Right cardiac atrium (tissue), 5 donors: Measurements from ENCODE around the gene PCBP3. TPM values are rescaled to one million over a fixed set of nuclear protein-coding genes. Genes with fewer than 3 reads are reported as not detected.

Experiments used
- ATAC-seq, 2 donors: fragments of 200-7000 bp; cut with Tn5 transposase; one replicate each; pipeline versions ENCODE4 v1.8.0 to v1.9.1; 2020; ENCODE audit warnings: moderate library complexity in 2 of 2, mild to moderate bottlenecking in 1 of 2
- DNase-seq, 3 donors: peaks; one replicate each; pipeline ENCODE4 v3.0.0-alpha.2; 2020
- H3K27ac ChIP-seq: one replicate; pipeline ENCODE4 v1.5.1; 2013; ENCODE audit warnings: mild to moderate bottlenecking, low read length, control low read depth, moderate library complexity
- H3K27me3 ChIP-seq: one replicate; pipeline ENCODE4 v1.6.1; 2013; ENCODE audit not compliant: control insufficient read depth, insufficient read depth
- H3K4me1 ChIP-seq: one replicate; pipeline ENCODE4 v1.6.1; 2013; ENCODE audit warnings: low read length; ENCODE audit not compliant: control insufficient read depth, insufficient read depth
- H3K4me3 ChIP-seq: one replicate; pipeline ENCODE4 v1.5.1; 2013; ENCODE audit warnings: low read length, control low read depth
- H3K9me3 ChIP-seq: one replicate; pipeline ENCODE4 v1.6.1; 2013; ENCODE audit warnings: low read length; ENCODE audit not compliant: control insufficient read depth
- WGBS: extraction: QIAGEN DNeasy Blood & Tissue Kit; methylation state at CpG from one replicate; pipeline ENCODE4 v1.1.7; 2013; 5-methylcytosine and 5-hydroxymethylcytosine counted together
- intact Hi-C, 4 donors: fragments of 100-400 bp; cut with DNase I; formaldehyde crosslinking; loops; one replicate each; pipeline versions ENCODE4 v1.11.0 to v1.14.0; 2022 to 2023
- polyA plus RNA-seq: library from polyadenylated mRNA; stranded (reverse); fragments of 200-250 nt; gene quantifications from one replicate; pipeline ENCODE4 v1.2.3, GENCODE V29; 2013
- total RNA-seq, 4 donors: library from RNA; stranded (reverse); fragmentation: NEBNext Ultra II Directional; extraction: Animal tissue kit (Norgen Biotek cat#: 25700); gene quantifications; one replicate each; pipeline ENCODE4 v1.2.1, GENCODE V29; 2021
- donor health status: healthy with polysubstance abuse.
- donor health status: DM: no; HTN: yes; CAD: no.
- donor health status: DM: no; HTN: no; CAD: no.
- donor health status: DM: no; HTN: yes; CAD: no; lungs with severe emphysema.
- donor health status: DM: yes; HTN: yes; CAD: no.

Gene PCBP3
- total and polyA plus RNA-seq, 5 donors = 1.2 to 4.9 (median 3.4) TPM

DNA sequence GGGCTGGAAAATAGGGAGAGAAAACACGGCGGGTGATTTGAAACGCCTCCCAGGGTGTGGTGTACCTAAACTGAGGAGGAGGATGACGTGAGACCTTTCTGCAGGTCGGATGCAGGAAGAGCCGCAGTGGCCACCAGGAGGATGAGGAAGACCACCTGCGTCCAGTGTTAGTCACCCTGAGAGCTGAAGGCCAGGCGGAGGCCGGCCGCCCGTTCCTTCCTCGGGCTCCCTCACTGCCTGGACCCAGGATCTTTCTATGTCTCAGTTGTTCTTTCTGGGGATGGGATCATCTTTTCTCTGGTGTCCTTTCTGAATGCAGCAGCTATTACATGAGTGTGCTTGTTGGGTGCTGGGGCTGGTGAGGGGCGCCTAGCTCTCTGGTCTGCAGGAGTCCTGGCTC lies 263.3 kb downstream of the PCBP3 start:
- H3K9me3 ChIP-seq = no peaks in the 10 kb centered on the region
- no peak overlapping the region for H3K27ac ChIP-seq
- no peaks in the 10 kb centered on the region for H3K27me3 ChIP-seq
- ATAC-seq (no peak), DNase-seq (peak in 1 of 3 donors; percentile 13)
- intact Hi-C loops = no loop called here
- no peak overlapping the region for H3K4me3 ChIP-seq
- H3K4me1 ChIP-seq = no peaks in the 10 kb centered on the region
- 94% methylated on average over 13 of the region's 13 CpGs for WGBS

DNA sequence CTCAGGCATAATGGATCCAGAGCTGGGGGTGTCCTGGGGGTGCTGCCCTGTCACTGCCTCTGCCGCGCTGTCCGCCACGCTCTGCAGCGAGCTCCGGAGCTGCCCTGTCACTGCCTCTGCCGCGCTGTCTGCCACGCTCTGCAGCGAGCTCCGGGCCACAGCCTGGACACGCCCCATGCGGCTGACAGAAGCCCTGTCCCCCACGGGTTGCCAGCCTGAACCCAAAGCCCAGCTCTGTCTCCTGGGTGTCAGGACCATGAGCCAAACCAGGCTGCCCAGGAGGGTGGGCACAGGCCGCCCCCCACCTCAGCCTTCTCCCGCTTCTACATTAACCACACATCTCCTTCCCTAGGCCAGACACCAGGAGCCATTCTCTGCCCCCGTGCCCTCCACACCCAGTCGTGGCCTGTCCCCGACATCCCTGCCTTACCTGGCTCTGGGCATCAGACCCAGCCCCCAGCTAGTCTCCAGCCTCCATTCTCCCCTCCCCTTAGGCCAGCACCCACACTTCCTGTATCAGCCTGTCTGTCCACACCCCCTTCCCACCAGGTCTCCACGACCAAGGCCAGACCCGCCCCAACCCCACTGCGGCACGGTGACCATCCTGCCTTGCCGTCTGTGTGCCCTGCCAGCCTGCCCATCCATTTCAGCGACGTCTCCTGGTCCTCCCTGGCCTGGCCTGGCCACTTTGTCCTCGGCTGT lies 265.2 kb downstream of the PCBP3 start:
- Histone ChIP-seq H3K27me3 (no peaks in the 10 kb centered on the region), H3K9me3 (no peaks in the 10 kb centered on the region), H3K4me3 (no peak overlapping the region), H3K4me1 (no peaks in the 10 kb centered on the region), H3K27ac (no peak overlapping the region)
- no peak for ATAC-seq
- peak in 2 of 3 donors; percentile 15 to 36 for DNase-seq
- intact Hi-C loops = no loop called here
- 88% methylated on average over 27 of the region's 27 CpGs for WGBS

DNA sequence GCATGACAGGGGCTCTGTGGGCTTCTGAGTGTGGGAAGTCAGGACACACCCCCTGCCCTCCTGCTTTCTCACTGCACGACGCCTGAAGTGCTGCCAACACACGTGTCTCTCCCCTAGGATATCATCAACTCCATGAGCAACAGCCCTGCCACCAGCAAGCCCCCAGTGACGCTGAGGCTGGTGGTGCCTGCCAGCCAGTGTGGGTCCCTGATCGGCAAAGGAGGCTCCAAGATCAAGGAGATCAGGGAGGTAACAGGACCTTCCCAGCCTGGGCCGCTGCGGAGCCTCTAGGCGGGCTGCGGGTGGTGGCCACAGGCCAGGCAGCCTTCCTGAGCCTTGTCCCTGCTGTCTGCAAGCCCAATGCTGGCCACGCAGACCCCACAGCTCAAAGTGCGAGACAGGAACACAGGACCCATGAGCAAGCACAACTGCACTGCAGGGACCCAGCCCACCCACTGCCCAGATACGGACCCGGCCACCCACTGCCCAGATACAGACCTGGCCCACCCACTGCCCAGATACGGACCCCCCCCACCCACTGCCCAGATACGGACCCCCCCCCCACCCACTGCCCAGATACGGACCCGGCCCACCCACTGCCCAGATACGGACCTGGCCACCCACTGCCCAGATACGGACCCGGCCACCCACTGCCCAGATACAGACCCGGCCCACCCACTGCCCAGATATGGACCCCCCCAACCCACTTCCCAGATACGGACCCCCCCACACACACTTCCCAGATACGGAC lies 265.9 kb downstream of the PCBP3 start:
- Histone ChIP-seq H3K27ac (no peak overlapping the region), H3K27me3 (no peaks in the 10 kb centered on the region), H3K4me1 (no peaks in the 10 kb centered on the region), H3K4me3 (no peak overlapping the region), H3K9me3 (no peaks in the 10 kb centered on the region)
- ATAC-seq = no peak
- intact Hi-C loops = no loop called here
- peak in 2 of 3 donors; percentile 33 to 43 for DNase-seq
- whole genome bisulfite sequencing = 73% methylated on average over 23 of the region's 23 CpGs

DNA sequence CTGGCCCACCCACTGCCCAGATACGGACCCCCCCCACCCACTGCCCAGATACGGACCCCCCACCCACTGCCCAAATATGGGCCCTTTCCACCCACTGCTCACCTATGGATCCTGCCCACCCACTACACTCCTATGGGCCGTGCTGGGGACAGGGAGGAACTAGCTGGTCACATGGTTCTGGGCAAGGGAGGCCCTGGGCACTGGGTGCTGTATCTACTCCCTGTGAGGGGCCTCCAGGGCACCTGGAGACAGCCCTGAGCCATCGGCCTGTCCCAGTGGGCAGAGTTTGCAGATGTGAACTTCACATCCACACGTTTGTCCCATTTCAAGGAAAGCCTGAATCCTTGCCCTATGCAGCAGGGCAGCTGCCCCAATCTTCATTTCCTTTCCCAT lies 266.6 kb downstream of the PCBP3 start:
- H3K4me1 ChIP-seq = no peaks in the 10 kb centered on the region
- no peak overlapping the region for H3K27ac ChIP-seq
- no peaks in the 10 kb centered on the region for H3K9me3 ChIP-seq
- intact Hi-C loops = loop anchor here in 1 of 4 donors (10.0 kb wide), 1 partner anchor 345 kb away; no protein-coding TSS in a partner anchor
- no peaks in the 10 kb centered on the region for H3K27me3 ChIP-seq
- no peak for ATAC-seq
- DNase-seq = no peak
- 52% methylated on average over 5 of the region's 5 CpGs for WGBS
- no peak overlapping the region for H3K4me3 ChIP-seq

DNA sequence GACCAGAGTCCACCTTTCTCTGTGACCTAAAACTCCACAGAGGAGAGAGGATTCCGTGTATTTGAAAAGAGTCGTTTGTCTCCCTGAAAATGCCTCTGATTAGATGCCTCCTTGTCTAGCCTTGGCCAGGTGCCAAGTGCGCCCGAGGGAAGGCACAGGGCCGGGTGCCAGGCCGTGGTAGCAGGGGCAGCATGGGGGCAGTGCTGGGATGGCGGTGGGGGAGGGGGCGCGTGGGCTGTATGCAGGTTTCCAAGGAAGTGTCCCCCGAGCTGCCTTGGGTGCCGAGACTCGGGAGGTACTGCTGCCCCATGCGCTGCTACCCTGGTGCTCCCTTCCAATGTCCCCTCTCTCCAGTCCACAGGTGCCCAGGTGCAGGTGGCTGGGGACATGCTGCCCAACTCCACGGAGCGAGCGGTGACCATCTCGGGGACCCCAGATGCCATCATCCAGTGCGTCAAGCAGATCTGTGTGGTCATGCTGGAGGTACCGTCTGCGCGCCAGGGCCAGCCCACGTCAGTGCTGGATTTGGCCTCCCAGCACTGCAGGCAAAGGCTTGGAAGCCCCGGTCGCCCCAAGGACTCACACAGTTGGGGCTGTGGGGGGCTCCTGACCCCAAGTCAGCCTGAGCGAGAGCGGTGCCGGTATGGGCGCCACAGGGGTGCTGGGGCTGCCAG lies 267.2 kb downstream of the PCBP3 start:
- Histone ChIP-seq H3K4me1 (no peaks in the 10 kb centered on the region), H3K27me3 (no peaks in the 10 kb centered on the region), H3K27ac (no peak overlapping the region), H3K4me3 (no peak overlapping the region), H3K9me3 (no peaks in the 10 kb centered on the region)
- WGBS = 73% methylated on average over 28 of the region's 28 CpGs
- intact Hi-C loops = loop anchor here in 1 of 4 donors (10.0 kb wide), 1 partner anchor 346 kb away; no protein-coding TSS in a partner anchor
- ATAC-seq (no peak), DNase-seq (peak in 2 of 3 donors; percentile 61 to 76)

DNA sequence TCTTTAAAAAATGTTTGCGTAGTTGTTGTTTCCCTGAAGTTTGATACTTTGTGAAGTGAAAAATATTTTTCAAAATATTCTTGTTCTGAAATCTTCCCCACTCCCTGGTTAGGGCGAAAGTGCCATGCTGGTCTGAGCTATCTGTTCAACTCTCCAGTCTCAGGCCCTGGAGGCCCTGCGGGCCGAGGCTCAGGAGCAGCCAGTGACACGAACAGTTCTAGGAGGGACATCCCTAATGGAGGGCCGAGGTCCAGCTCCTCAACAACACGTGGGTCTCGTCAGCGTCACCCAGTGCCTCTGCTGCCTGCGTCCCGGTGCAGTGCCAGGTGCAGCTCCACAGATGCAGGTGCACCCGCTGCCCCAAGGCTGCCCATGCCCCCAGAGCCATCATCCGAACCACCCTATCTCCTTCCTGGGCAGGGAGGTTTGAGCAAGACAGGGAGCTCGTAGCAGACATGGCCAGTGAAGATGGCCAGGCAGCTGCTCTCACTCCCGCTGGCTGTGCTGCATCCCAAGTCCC lies 268.3 kb downstream of the PCBP3 start:
- no peak for ATAC-seq
- no peak overlapping the region for H3K27ac ChIP-seq
- no peaks in the 10 kb centered on the region for H3K27me3 ChIP-seq
- H3K4me1 ChIP-seq = no peaks in the 10 kb centered on the region
- DNase-seq = peak in 1 of 3 donors; percentile 14
- no peak overlapping the region for H3K4me3 ChIP-seq
- no peaks in the 10 kb centered on the region for H3K9me3 ChIP-seq
- WGBS = 89% methylated on average over 15 of the region's 15 CpGs
- intact Hi-C loops = loop anchor here in 1 of 4 donors (10.0 kb wide), 1 partner anchor 347 kb away; no protein-coding TSS in a partner anchor

DNA sequence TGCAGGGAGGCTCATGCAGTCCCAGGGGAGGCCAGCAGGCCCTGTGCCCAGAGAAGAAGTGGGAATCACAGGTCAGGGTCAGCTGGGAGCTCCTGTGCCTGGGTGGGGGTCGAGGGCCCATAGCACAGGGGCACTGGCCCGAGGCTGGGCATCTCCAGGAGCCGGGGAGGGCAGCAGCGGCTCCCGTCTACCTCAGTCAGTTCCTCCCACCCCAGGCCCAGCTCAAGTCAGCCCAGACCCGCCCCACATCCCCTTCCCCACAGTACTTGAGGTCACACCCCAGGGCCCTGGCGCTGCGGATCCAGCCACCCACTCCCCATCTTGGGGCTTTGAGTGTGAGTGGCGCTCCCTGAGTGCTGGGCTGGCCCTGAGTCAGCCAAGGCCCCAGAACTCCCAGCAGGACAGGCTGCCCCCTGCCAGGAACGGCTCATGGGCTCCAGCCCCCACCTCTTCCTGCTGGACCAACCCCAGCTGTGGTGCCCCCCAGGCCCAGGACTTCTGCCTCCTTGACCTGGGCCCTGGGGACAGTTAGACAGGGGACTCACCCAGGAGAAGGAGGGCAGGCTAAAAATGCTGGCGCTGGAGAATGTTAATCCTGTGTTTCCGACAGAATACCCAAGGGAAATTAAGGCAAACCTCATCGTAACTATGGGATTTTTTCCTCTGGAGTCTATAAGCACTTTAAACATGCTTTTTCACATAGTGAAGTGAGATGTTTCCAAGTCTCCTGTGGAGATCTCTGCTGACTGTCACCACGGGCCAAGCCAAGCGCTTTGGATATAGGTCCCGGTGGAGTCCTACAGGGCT lies 269.3 kb downstream of the PCBP3 start:
- H3K4me3 ChIP-seq = no peak overlapping the region
- ATAC-seq = no peak
- no peak overlapping the region for H3K27ac ChIP-seq
- whole genome bisulfite sequencing = 74% methylated on average over 16 of the region's 16 CpGs
- H3K9me3 ChIP-seq = no peaks in the 10 kb centered on the region
- intact Hi-C loops = loop anchor here in 1 of 4 donors (10.0 kb wide), 1 partner anchor 348 kb away; no protein-coding TSS in a partner anchor
- DNase-seq = no peak
- no peaks in the 10 kb centered on the region for H3K4me1 ChIP-seq
- no peaks in the 10 kb centered on the region for H3K27me3 ChIP-seq

DNA sequence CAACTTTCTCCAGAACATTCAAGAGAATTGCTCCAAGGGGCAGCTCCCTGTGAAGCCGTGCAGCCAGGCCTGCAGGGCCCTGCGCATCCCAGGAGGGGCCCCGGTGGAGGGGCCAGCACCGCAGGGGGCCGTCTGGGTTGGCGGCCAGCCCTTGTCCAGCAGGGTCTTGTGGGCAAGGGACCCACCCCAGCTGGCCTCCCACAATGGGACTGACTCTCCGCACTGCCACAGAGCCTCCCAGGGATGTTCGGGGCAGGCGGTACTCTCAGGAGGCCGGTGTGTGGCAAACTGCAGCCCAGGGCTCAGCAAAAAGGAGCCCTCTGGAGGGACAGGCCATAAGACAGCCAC lies 269.9 kb downstream of the PCBP3 start:
- H3K4me3 ChIP-seq = no peak overlapping the region
- no peaks in the 10 kb centered on the region for H3K9me3 ChIP-seq
- no peaks in the 10 kb centered on the region for H3K4me1 ChIP-seq
- no peak overlapping the region for H3K27ac ChIP-seq
- H3K27me3 ChIP-seq = no peaks in the 10 kb centered on the region
- WGBS = 82% methylated on average over 10 of the region's 10 CpGs
- DNase-seq (no peak), ATAC-seq (no peak)
- intact Hi-C loops = loop anchor here in 1 of 4 donors (10.0 kb wide), 1 partner anchor 349 kb away; no protein-coding TSS in a partner anchor

DNA sequence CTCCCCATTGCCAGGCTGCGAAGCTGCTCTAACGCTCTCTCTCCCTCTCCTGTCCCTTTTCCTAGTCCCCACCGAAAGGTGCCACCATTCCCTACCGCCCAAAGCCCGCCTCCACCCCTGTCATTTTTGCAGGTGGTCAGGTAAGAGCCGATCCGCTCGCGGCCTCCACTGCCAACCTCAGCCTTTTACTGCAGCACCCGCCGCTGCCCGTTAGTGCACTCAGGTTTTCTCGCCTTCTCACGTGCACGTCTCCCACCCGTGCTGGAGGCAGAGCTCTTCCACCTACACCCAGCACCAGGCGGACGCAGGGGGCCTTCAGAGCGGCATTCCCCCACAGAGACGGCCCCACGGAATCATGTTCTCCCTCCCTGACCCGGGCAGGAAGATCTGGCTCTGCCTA lies 270.4 kb downstream of the PCBP3 start:
- H3K9me3 ChIP-seq = no peaks in the 10 kb centered on the region
- WGBS = 89% methylated on average over 22 of the region's 22 CpGs
- DNase-seq (no peak), ATAC-seq (no peak)
- intact Hi-C loops = loop anchor here in 1 of 4 donors (10.0 kb wide), 1 partner anchor 349 kb away; no protein-coding TSS in a partner anchor
- H3K4me3 ChIP-seq = no peak overlapping the region
- no peak overlapping the region for H3K27ac ChIP-seq
- H3K27me3 ChIP-seq = no peaks in the 10 kb centered on the region
- H3K4me1 ChIP-seq = no peaks in the 10 kb centered on the region

DNA sequence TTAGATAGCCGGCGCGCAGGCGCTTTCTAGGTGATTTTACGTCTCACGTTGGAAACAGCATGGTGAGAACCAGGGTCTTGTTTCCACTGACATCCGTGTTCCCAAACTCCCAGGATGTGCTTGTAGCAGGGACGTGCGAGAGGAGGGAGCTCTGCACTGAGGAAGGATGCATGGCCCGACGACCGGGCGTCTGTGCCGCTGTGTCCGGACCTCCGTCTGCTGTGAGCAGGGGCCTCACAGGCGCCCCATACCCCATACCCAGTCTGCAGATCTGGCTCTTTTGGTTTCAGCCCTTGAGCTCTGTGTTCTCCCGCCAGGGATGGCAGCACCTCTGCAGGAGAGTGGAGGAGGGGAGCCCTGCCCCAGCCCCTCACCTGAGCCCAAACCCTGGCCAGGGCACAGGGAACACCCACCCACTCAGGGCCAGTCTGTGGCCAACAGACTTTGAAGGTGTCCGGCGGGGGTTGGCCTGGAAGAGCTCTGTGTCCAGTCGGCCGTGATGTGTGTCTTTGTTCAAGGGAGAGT lies 270.9 kb downstream of the PCBP3 start:
- intact Hi-C loops = loop anchor here in 1 of 4 donors (10.0 kb wide), 1 partner anchor 350 kb away; no protein-coding TSS in a partner anchor
- Histone ChIP-seq H3K4me1 (no peaks in the 10 kb centered on the region), H3K27ac (no peak overlapping the region), H3K4me3 (no peak overlapping the region), H3K27me3 (no peaks in the 10 kb centered on the region), H3K9me3 (no peaks in the 10 kb centered on the region)
- DNase-seq (no peak), ATAC-seq (no peak)
- 81% methylated on average over 22 of the region's 22 CpGs for WGBS
